ENCODE data around the gene PCDH15. TPM values are rescaled to one million over a fixed set of nuclear protein-coding genes. Genes with fewer than 3 reads are reported as not detected.

Gene PCDH15
- total RNA-seq, 1 experiment from 2014 or later: 0.61 TPM

DNA sequence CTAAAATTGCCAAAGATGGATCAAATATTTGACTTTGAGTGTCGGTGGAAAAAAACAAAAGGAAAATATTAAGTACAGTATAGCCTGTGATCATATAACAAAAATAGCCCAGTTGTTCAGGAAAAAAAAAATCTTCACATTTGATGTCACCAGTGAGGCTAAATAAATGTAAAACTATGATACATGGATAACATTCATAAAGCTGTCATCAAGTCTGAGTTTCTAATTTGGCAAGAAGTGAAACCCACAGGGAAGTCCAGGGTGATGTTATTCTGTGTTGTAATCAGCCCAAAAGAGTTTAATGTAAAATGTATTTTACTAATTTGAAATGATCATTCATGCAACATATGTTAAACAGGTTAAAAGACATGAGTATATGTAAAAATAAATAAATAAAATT lies 908.0 kb downstream of the PCDH15 start:
- TF ChIP-seq, protein P1, sequence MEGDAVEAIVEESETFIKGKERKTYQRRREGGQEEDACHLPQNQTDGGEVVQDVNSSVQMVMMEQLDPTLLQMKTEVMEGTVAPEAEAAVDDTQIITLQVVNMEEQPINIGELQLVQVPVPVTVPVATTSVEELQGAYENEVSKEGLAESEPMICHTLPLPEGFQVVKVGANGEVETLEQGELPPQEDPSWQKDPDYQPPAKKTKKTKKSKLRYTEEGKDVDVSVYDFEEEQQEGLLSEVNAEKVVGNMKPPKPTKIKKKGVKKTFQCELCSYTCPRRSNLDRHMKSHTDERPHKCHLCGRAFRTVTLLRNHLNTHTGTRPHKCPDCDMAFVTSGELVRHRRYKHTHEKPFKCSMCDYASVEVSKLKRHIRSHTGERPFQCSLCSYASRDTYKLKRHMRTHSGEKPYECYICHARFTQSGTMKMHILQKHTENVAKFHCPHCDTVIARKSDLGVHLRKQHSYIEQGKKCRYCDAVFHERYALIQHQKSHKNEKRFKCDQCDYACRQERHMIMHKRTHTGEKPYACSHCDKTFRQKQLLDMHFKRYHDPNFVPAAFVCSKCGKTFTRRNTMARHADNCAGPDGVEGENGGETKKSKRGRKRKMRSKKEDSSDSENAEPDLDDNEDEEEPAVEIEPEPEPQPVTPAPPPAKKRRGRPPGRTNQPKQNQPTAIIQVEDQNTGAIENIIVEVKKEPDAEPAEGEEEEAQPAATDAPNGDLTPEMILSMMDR (conservative IDR thresholded peaks at IDR 0.05): no peak
- H2AK5ac ChIP-seq (ENCODE audit: insufficient read length, low read length): no peak overlapping the region
- H3K4me2 ChIP-seq (ENCODE audit: insufficient read depth, insufficient read length, low read length): no peak overlapping the region
- H3T11ph ChIP-seq (ENCODE audit: low read length): no peak overlapping the region
- H3K36me3 Mint-ChIP-seq (ENCODE audit: insufficient read depth in 1 of 3, low read depth in 3 of 3): peaks cover 0 to 5% (median 0%) of the 10 kb centered on the region in 3 experiments; a peak in 2 of 7 replicates
- H3K27ac Mint-ChIP-seq: no peak overlapping the region
- no peak overlapping the region for H2BK15ac ChIP-seq (ENCODE audit: low read depth, low read length)
- no peak overlapping the region for H4K91ac ChIP-seq (ENCODE audit: insufficient read length, low read depth, low read length)
- no peaks in the 10 kb centered on the region for H4K20me1 ChIP-seq (ENCODE audit: control insufficient read depth, insufficient read depth, insufficient read length)
- H4K5ac ChIP-seq (ENCODE audit: insufficient read length, low read depth, low read length): no peak overlapping the region
- no peaks in the 10 kb centered on the region for H3K4me1 ChIP-seq (ENCODE audit: insufficient read depth, low read length)
- H3K56ac ChIP-seq (ENCODE audit: insufficient read length, low read depth, low read length): no peak overlapping the region
- peaks cover 3% of the 10 kb centered on the region in 2 experiments; a peak in 2 of 4 replicates for H3K4me1 Mint-ChIP-seq
- no peaks in the 10 kb centered on the region for H3K79me2 ChIP-seq (ENCODE audit: insufficient read depth, low read length)
- H3K23ac ChIP-seq (ENCODE audit: insufficient read length, low read depth, low read length): no peak overlapping the region
- H3K27me3 Mint-ChIP-seq (ENCODE audit: low read depth): no peaks in the 10 kb centered on the region
- no peak overlapping the region for H2BK20ac ChIP-seq (ENCODE audit: low read depth, low read length, poor library complexity, severe bottlenecking)
- H3K4me3 Mint-ChIP-seq: no peak overlapping the region
- H3K9ac ChIP-seq (ENCODE audit: extremely low read depth, insufficient read length, low read length): no peak overlapping the region
- H3K27me3 ChIP-seq (ENCODE audit: insufficient read depth, low read length): no peaks in the 10 kb centered on the region
- no peaks in the 10 kb centered on the region for H3K9me3 Mint-ChIP-seq
- H3K9me3 ChIP-seq (ENCODE audit: control insufficient read depth, low read depth, low read length): no peaks in the 10 kb centered on the region
- H4K8ac ChIP-seq (replicated peaks; ENCODE audit: insufficient read length, low read depth, low read length): no peak overlapping the region
- H2BK5ac ChIP-seq (ENCODE audit: insufficient read length, low read length): no peak overlapping the region
- no CpG with 5 or more reads among the region's 1 CpG for WGBS (ENCODE audit: extremely low coverage, insufficient read length, low lambda C conversion rate)
- no peak for DNase-seq
- H3K18ac ChIP-seq (ENCODE audit: insufficient read length, low read depth, low read length): no peak overlapping the region
- H3K79me1 ChIP-seq (ENCODE audit: insufficient read depth, low read depth, low read length, poor library complexity, severe bottlenecking): no peaks in the 10 kb centered on the region
- H3K14ac ChIP-seq (ENCODE audit: insufficient read depth, low read length): no peak overlapping the region
- H3K4ac ChIP-seq (ENCODE audit: low read depth, low read length): no peak overlapping the region
- no peak overlapping the region for H2BK120ac ChIP-seq (ENCODE audit: low read depth, low read length, poor library complexity, severe bottlenecking)
- H2BK12ac ChIP-seq (ENCODE audit: insufficient read length, low read depth, low read length): no peak overlapping the region
- no peak overlapping the region for H3K27ac ChIP-seq (ENCODE audit: insufficient read length, low read depth, low read length)
- H3K23me2 ChIP-seq (ENCODE audit: insufficient read length, low read depth, low read length, poor library complexity, severe bottlenecking): no peaks in the 10 kb centered on the region
- no peak overlapping the region for H2AFZ ChIP-seq (ENCODE audit: low read length)

Data from H9 (cell line).